Measurements from ENCODE around the gene KLF2. TPM values are rescaled to one million over a fixed set of nuclear protein-coding genes. Genes with fewer than 3 reads are reported as not detected.
"Not testable (repeated sequence)": the region's sequence is repeated elsewhere in the genome, so short reads cannot be mapped to it uniquely, and the experiment has no call there.

KLF2 gene
- 21.7 TPM for polyA plus RNA-seq
- long read RNA-seq, donor 1, transcript KLF2-201 (3 exons, 2,018 nt) = major isoform, 5 of 5 reads
- long read RNA-seq, donor 1, partial matches to known transcripts = 0 of 5 reads
- long read RNA-seq, donor 1, other reads (novel, unspliced or antisense) = 0 of 5 reads
- long read RNA-seq, donor 2, partial matches to known transcripts = 7 of 10 reads
- long read RNA-seq, donor 2, other reads (novel, unspliced or antisense) = 0 of 10 reads
- long read RNA-seq, donor 3 = 0 reads
- long read RNA-seq, donor 4 = 0 reads
- long read RNA-seq, donor 5, partial matches to known transcripts = 7 of 10 reads
- long read RNA-seq, donor 5, other reads (novel, unspliced or antisense) = 0 of 10 reads
- long read RNA-seq, donor 6, transcript KLF2-201 (3 exons, 2,018 nt) = major isoform, 5 of 5 reads
- long read RNA-seq, donor 6, partial matches to known transcripts = 0 of 5 reads
- long read RNA-seq, donor 6, other reads (novel, unspliced or antisense) = 0 of 5 reads
- long read RNA-seq, donor 7, transcript KLF2-201 (3 exons, 2,018 nt) = major isoform, 6 of 14 reads
- long read RNA-seq, donor 7, partial matches to known transcripts = 8 of 14 reads
- long read RNA-seq, donor 7, other reads (novel, unspliced or antisense) = 0 of 14 reads
- long read RNA-seq, donor 8, partial matches to known transcripts = 0 of 3 reads
- long read RNA-seq, donor 8, other reads (novel, unspliced or antisense) = 0 of 3 reads
- long read RNA-seq, donor 9, partial matches to known transcripts = 0 of 2 reads
- long read RNA-seq, donor 9, other reads (novel, unspliced or antisense) = 0 of 2 reads
- long read RNA-seq, donor 10, partial matches to known transcripts = 0 of 4 reads
- long read RNA-seq, donor 10, other reads (novel, unspliced or antisense) = 0 of 4 reads
- long read RNA-seq, donor 11, partial matches to known transcripts = 0 of 3 reads
- long read RNA-seq, donor 11, other reads (novel, unspliced or antisense) = 0 of 3 reads

GRCh38 chr19:16324384-16325160, at the start of gene KLF2:
TSS of gene KLF2 (plus strand) at chr19:16324826. CDS start at chr19:16324924, 98 bp downstream.
- peaks cover 9% of the 10 kb centered on the region for H3K4me1 ChIP-seq (ENCODE audit: control insufficient read depth, insufficient read depth, low read length)
- H3K27ac ChIP-seq (ENCODE audit: low read length) = peak within 1 kb of the TSS; percentile 79
- peaks cover 13% of the 10 kb centered on the region for H3K36me3 ChIP-seq (ENCODE audit: control insufficient read depth, insufficient read depth, low read length)
- H3K4me3 ChIP-seq (ENCODE audit: low read length) = peak within 1 kb of the TSS; percentile 45
- DNase-seq = peak; percentile 81 to 90
- H3K27me3 ChIP-seq (ENCODE audit: control insufficient read depth, insufficient read depth, low read length) = peaks cover 10% of the 10 kb centered on the region
- no CpG with 5 or more reads among the region's 105 CpGs for WGBS (ENCODE audit: insufficient coverage, low lambda C conversion rate)
- no peaks in the 10 kb centered on the region for H3K9me3 ChIP-seq (ENCODE audit: control insufficient read depth, low read depth, low read length)

- no peaks in the 10 kb centered on the region for H3K4me1 ChIP-seq (ENCODE audit: control insufficient read depth, insufficient read depth, low read length)
- no peak for DNase-seq
- WGBS (ENCODE audit: insufficient coverage, low lambda C conversion rate) = no CpG with 5 or more reads among the region's 4 CpGs
- no peaks in the 10 kb centered on the region for H3K36me3 ChIP-seq (ENCODE audit: control insufficient read depth, insufficient read depth, low read length)
- no peak overlapping the region for H3K4me3 ChIP-seq (ENCODE audit: low read length)
- H3K9me3 ChIP-seq (ENCODE audit: control insufficient read depth, low read depth, low read length) = no peaks in the 10 kb centered on the region
- no peaks in the 10 kb centered on the region for H3K27me3 ChIP-seq (ENCODE audit: control insufficient read depth, insufficient read depth, low read length)
- no peak overlapping the region for H3K27ac ChIP-seq (ENCODE audit: low read length)
These were observed 44.3 kb upstream of the KLF2 start for GRCh38 chr19:16280306-16280705.

- WGBS (ENCODE audit: insufficient coverage, low lambda C conversion rate) = no CpG with 5 or more reads among the region's 5 CpGs
These were observed 42.9 kb upstream of the KLF2 start for GRCh38 chr19:16281743-16282142.

GRCh38 chr19:16283210-16284061, 41.2 kb upstream of the KLF2 start:
- Histone ChIP-seq H3K4me1 (ENCODE audit: control insufficient read depth, insufficient read depth, low read length) (peaks cover 7% of the 10 kb centered on the region), H3K9me3 (ENCODE audit: control insufficient read depth, low read depth, low read length) (no peaks in the 10 kb centered on the region), H3K27ac (ENCODE audit: low read length) (peak overlapping the region; percentile 67), H3K4me3 (ENCODE audit: low read length) (peak overlapping the region; percentile 1), H3K36me3 (ENCODE audit: control insufficient read depth, insufficient read depth, low read length) (no peaks in the 10 kb centered on the region), H3K27me3 (ENCODE audit: control insufficient read depth, insufficient read depth, low read length) (peaks cover 7% of the 10 kb centered on the region)
- peak; percentile 61 to 62 for DNase-seq
- WGBS (ENCODE audit: insufficient coverage, low lambda C conversion rate) = no CpG with 5 or more reads among the region's 36 CpGs

More at GRCh38 chr19:16281743-16282142, 42.9 kb upstream of the KLF2 start:
- Histone ChIP-seq H3K4me1 (ENCODE audit: control insufficient read depth, insufficient read depth, low read length) (peaks cover 7% of the 10 kb centered on the region), H3K9me3 (ENCODE audit: control insufficient read depth, low read depth, low read length) (no peaks in the 10 kb centered on the region), H3K27ac (ENCODE audit: low read length) (no peak overlapping the region), H3K4me3 (ENCODE audit: low read length) (no peak overlapping the region), H3K27me3 (ENCODE audit: control insufficient read depth, insufficient read depth, low read length) (peaks cover 7% of the 10 kb centered on the region), H3K36me3 (ENCODE audit: control insufficient read depth, insufficient read depth, low read length) (no peaks in the 10 kb centered on the region)
- DNase-seq = no peak

- H3K27ac ChIP-seq (ENCODE audit: low read length) = peak overlapping the region; percentile 67
- no peaks in the 10 kb centered on the region for H3K36me3 ChIP-seq (ENCODE audit: control insufficient read depth, insufficient read depth, low read length)
- H3K4me1 ChIP-seq (ENCODE audit: control insufficient read depth, insufficient read depth, low read length) = peaks cover 7% of the 10 kb centered on the region
- WGBS (ENCODE audit: insufficient coverage, low lambda C conversion rate) = no CpG with 5 or more reads among the region's 9 CpGs
- DNase-seq = no peak
- no peak overlapping the region for H3K4me3 ChIP-seq (ENCODE audit: low read length)
- no peaks in the 10 kb centered on the region for H3K9me3 ChIP-seq (ENCODE audit: control insufficient read depth, low read depth, low read length)
- H3K27me3 ChIP-seq (ENCODE audit: control insufficient read depth, insufficient read depth, low read length) = peaks cover 7% of the 10 kb centered on the region
These were observed 40.1 kb upstream of the KLF2 start for GRCh38 chr19:16284505-16284904.

GRCh38 chr19:16285079-16285478, 39.5 kb upstream of the KLF2 start:
- WGBS (ENCODE audit: insufficient coverage, low lambda C conversion rate) = 83% methylated on average over 1 of the region's 3 CpGs
- not testable (repeated sequence) for H3K9me3 ChIP-seq (ENCODE audit: control insufficient read depth, low read depth, low read length); H3K36me3 ChIP-seq (ENCODE audit: control insufficient read depth, insufficient read depth, low read length); H3K27ac ChIP-seq (ENCODE audit: low read length); DNase-seq; H3K4me1 ChIP-seq (ENCODE audit: control insufficient read depth, insufficient read depth, low read length); H3K27me3 ChIP-seq (ENCODE audit: control insufficient read depth, insufficient read depth, low read length); H3K4me3 ChIP-seq (ENCODE audit: low read length)

- no peak for DNase-seq
- Histone ChIP-seq H3K27me3 (ENCODE audit: control insufficient read depth, insufficient read depth, low read length) (peaks cover 7% of the 10 kb centered on the region), H3K36me3 (ENCODE audit: control insufficient read depth, insufficient read depth, low read length) (no peaks in the 10 kb centered on the region), H3K27ac (ENCODE audit: low read length) (no peak overlapping the region), H3K4me3 (ENCODE audit: low read length) (no peak overlapping the region), H3K9me3 (ENCODE audit: control insufficient read depth, low read depth, low read length) (no peaks in the 10 kb centered on the region), H3K4me1 (ENCODE audit: control insufficient read depth, insufficient read depth, low read length) (peaks cover 7% of the 10 kb centered on the region)
- no CpG with 5 or more reads among the region's 22 CpGs for WGBS (ENCODE audit: insufficient coverage, low lambda C conversion rate)
These were observed 38.7 kb upstream of the KLF2 start for GRCh38 chr19:16285769-16286498.

GRCh38 chr19:16288544-16288943, 36.1 kb upstream of the KLF2 start:
- no peak for DNase-seq
- Histone ChIP-seq H3K27ac (ENCODE audit: low read length) (no peak overlapping the region), H3K27me3 (ENCODE audit: control insufficient read depth, insufficient read depth, low read length) (peaks cover 7% of the 10 kb centered on the region), H3K4me3 (ENCODE audit: low read length) (no peak overlapping the region), H3K4me1 (ENCODE audit: control insufficient read depth, insufficient read depth, low read length) (peaks cover 12% of the 10 kb centered on the region), H3K9me3 (ENCODE audit: control insufficient read depth, low read depth, low read length) (no peaks in the 10 kb centered on the region), H3K36me3 (ENCODE audit: control insufficient read depth, insufficient read depth, low read length) (no peaks in the 10 kb centered on the region)
- no CpG with 5 or more reads among the region's 9 CpGs for WGBS (ENCODE audit: insufficient coverage, low lambda C conversion rate)

GRCh38 chr19:16289594-16289993, 35.0 kb upstream of the KLF2 start:
- DNase-seq = no peak
- Histone ChIP-seq H3K4me1 (ENCODE audit: control insufficient read depth, insufficient read depth, low read length) (peaks cover 18% of the 10 kb centered on the region), H3K9me3 (ENCODE audit: control insufficient read depth, low read depth, low read length) (no peaks in the 10 kb centered on the region), H3K36me3 (ENCODE audit: control insufficient read depth, insufficient read depth, low read length) (no peaks in the 10 kb centered on the region), H3K27me3 (ENCODE audit: control insufficient read depth, insufficient read depth, low read length) (peaks cover 7% of the 10 kb centered on the region), H3K27ac (ENCODE audit: low read length) (no peak overlapping the region), H3K4me3 (ENCODE audit: low read length) (no peak overlapping the region)
- WGBS (ENCODE audit: insufficient coverage, low lambda C conversion rate) = 90% methylated on average over 2 of the region's 7 CpGs

Data from large intestine (tissue), 12 donors.